Stimulated activated CD8-positive, alpha-beta memory T cell treated with anti-CD3 and anti-CD28 coated beads, Interleukin-12 subunit alpha, Interleukin-12 subunit beta, amount 100 ng/mL, for 4 hours (primary cell): Measurements from ENCODE around the gene SRC.

Source experiments
- DNase-seq: peaks from one replicate; pipeline ENCODE4 v3.0.0-alpha.2; 2020; ENCODE audit warnings: low read depth

SRC gene

DNA sequence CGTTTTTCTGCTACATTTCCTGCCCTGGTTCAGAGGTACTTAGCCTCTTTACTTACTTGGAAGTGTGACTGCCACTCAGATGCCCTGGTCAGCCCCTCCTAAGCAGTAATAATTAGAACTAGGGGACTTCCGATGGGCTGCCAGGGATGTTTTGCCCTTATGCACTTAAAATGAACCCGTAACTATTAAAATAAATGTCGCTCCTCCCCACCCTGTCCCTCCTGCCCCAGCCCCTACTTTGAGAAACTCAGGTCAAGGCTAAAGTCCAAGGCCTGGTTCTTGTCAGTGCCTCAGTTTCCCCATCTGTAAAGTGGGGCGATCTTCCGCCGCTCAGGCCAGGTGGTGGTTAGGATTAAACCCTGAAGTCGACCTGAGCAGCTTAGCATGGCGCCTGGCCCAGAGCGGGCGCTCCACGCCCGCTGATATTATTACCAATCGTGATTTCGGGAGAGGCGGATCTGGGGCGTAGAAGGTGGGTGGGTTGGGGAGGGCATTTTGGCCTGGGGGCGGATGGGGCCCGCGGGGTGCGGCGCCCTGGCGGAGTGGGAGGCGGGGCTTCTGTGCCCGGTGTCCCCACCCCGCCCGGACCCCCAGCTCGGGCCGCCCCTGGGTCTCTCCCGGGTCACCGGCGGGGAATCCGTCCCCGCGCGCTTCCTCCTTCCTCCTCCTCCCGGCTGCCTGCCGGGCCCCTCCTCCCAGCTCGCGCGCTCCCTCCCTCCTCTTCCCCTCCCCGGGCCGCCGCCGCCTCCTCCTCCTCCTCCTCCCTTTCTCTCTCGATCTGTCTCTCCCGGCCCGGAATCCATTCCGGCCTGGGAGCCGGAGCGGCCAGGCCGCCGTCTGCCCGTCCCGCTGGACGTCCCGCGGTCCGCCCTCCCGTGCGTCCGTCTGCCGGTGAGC lies at the start of gene SRC:
Gene SRC, plus strand, starts transcription at position 802 of the 897 bp plus-strand sequence. CDS start 38,014 bp downstream, outside the sequence.
- peak; percentile 20 for DNase-seq

- no peak for DNase-seq
Observed at GRCh38 chr20:37296371-37296770, 49.6 kb upstream of the SRC start.

- DNase-seq = no peak
Observed at GRCh38 chr20:37297066-37297736, 48.7 kb upstream of the SRC start.

DNA sequence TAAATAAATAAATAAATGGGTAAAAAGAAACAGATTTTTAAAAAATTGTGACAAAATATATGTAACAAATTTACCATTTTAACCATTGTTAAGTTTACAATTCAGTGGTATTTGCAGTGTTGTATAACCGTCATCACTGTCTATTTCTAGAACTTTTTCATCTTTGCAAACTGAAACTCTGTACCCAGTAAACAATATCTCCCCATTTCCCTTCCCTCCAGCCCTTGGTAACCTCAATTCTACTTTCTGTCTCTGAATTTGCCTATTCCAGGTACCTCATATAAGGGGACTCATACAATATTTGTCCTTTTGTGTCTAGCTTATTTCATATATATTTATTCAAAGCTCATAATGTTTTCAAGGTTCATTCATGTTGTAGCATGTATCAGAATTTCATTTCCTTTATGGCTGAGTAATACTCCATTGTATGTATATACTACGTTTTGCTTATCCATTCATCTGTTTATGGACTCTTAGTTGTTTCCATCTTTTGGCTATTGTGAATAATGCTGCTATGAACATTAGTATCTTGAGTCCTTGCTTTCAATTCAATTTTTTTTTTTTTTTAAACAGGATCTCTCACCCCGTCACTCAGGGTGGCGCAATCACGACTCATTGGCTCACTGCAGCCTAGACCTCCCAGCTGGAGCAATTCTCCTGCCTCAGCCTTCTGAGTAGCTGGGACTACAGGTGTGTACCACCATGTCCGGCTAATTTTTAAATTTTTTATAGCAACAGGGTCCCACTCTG lies 47.6 kb upstream of the SRC start:
- DNase-seq = no peak

DNA sequence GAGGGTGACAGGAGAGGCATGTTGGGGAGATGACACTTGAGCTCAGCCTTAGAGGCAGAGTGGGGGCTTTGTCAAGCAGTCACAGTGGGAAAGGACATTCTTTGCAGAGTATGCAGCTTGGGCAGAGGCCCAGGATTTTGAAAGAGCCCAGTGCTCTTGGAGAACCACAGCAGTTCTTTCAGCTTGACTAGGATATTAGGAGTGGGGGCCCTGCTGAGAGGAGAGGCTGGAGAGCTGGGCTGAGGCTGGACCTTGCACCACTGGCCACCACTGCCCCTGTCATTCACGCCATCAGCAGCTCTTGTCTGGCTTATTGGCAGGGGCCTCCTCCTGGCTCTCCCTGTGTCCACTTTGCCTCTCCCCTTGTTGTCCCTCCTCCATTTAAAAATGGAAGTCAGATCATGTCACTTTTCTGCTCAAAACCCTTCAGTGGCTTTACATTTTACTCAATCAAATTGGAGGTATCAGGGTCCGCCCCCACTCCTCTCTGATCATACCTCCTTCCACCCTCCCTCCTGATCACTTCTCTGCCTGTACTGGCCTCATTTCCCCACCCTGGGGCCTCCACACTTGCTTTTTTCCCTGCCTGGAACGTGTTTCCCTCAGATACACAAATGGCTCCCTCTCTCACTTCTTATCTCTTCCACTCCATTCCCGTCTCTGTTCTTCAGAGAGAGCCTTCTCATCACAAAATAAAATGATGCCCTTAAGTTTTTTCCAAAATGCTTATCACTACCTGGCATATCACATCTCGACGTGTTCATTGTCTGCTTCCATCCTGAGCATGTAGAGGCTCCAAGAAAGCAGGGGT lies 46.0 kb upstream of the SRC start:
- DNase-seq = no peak

- DNase-seq = no peak
Observed at GRCh38 chr20:37301120-37301519, 44.8 kb upstream of the SRC start.

GRCh38 chr20:37301558-37301957 lies 44.4 kb upstream of the SRC start:
- no peak for DNase-seq

DNA sequence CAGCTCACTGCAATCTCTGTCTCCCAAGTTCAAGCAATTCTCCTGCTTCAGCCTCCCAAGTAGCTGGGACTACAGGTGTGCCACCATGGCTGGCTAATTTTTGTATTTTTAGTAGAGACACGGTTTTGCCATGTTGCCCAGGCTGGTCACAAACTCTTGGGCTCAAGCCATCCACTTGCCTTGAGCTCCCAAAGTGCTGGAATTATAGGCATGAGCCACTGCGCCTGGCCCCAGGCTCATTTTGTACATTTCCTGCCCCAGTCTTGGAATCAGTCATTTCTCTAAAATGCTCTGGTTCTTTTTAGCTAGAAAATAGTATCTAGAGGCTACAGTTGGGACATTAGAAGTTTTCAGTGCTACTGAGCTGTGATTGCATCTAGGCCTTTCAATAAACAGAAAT lies 43.0 kb upstream of the SRC start:
- no peak for DNase-seq

DNA sequence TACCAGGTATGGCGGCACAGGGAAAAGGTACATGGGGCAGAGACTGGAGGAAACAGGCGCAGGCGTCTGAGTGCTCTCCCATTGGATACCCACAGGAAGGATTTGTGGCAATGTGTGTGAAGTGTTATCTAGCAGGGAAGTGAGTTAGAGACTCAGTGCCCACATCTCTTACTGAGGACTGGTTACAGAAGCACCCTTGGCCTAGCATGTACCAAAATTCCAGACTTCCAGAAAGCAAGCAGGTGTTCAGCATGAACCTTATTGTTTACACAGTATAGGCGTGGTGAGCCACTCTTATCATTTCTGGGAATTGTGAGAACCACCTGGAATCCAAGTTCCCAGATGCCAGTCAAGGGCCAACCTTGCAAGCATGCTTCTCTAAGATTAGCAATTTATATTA lies 42.3 kb upstream of the SRC start:
- no peak for DNase-seq

DNA sequence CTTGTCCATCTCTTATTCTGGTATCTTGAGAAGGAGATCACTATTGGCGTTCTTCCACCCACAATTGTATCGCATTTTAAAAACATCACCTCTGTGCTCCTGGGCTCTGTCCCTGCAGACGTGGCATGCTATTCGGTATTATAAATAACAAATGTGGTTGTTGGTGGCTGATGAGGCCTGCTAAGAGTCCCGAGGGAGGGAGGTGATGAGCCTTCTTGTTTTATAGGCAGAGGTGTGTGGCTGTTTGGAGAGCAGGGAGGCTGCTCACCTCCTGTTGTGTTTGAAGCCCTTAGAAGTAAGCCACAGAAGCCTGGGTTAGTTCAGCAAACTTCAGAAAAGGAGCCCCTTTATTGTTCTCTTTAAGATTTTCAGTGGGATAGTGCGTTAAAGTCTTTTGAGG lies 40.9 kb upstream of the SRC start:
- DNase-seq = no peak

DNA sequence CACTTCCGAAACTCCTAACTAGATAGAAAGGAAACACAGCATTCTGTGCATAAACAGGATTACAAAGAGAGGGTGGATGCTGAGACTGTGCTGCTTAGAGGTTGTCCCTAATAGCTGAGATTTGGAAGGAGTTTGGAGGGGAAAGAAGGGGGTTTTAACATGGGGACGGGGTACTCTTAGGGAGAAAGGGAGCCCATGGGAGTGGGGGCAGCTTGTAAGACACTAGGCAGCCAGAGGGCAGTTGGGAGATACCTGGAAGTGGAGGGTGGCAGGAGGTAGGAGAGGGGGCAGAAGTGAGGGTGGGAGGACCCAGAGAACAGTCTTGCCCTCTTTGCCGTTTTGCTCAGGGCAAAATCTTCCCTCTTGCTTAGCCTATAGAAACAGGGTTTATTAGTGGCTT lies 40.1 kb upstream of the SRC start:
- no peak for DNase-seq

- no peak for DNase-seq
Observed at GRCh38 chr20:37308086-37309050, 37.6 kb upstream of the SRC start.

GRCh38 chr20:37309290-37309689 lies 36.6 kb upstream of the SRC start:
- DNase-seq = no peak

DNA sequence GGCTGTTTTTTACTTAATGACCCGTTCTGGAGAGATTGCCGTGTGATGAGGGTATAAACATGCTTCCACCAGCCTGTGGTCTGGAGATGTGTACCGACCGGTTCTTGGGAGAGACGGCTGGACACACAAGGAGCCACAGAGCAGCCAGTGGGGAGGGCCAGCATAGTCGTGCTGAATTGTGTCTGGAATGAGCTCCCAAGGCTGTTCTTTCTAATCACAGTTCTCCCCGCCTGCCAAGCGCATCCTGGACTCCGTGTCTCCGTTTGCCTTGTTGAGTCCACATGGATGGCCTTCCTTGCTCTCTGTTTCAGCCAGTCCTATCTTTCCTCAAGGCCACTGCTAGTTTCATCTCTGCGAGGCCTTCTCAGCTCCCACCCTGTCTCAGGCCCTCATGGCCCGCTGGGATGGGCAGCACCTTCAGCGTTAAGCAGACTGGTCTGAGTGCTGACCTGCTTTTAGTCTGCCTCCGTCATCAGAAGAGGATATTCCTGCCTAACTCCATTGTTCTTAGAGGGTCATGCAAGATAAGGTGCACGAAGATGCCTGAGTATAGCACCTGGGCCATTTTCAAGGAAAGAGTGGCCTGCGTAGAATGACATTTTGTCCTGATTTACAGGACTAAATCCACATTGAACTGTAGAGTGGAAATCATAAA lies 35.9 kb upstream of the SRC start:
- DNase-seq = no peak

- DNase-seq = no peak
Observed at GRCh38 chr20:37310951-37311350, 35.0 kb upstream of the SRC start.

DNA sequence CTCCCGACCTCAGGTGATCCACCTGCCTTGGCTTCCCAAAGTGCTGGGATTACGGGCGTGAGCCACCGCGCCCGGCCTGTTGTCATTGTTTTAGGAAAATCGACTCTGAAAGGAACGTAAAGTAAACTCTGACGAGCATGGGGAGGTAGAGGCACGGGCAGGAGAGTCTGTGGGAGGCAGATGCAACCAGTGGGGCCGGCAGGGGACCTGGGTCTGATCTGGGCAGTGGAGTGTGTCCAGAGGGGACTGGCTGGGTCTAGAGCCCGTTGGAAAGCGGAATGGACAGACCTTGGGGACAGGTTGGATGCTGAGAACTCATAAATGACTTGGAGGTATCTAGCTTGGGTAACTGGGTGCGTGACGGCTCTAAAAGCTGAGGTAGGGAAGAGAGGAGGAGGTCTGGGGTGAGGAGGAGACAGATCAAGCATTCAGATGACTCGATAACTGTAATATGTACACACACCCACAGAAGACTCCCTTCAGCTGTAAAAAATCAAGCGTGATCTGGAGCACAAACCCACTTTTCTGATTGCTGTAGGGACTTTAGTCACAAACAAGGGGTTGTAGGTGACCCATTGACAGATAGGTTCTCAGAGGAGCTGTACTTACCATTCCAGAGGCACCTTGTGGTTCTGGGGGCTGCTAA lies 34.1 kb upstream of the SRC start:
- no peak for DNase-seq

- DNase-seq = no peak
Observed at GRCh38 chr20:37313546-37314091, 32.3 kb upstream of the SRC start.

GRCh38 chr20:37314099-37314498 lies 31.8 kb upstream of the SRC start:
- no peak for DNase-seq

GRCh38 chr20:37314617-37315016 lies 31.3 kb upstream of the SRC start:
- no peak for DNase-seq
